Mesendoderm (in vitro differentiated cells): ENCODE measurements around the gene BCAR3.

Experiments used
- DNase-seq: peaks from one replicate; pipeline ENCODE4 v3.0.0; 2013
- H2AK5ac ChIP-seq: 2 replicates; pipeline ENCODE4 v1.6.1; 2013; ENCODE audit warnings: low read length, inconsistent platforms
- H2BK120ac ChIP-seq: 2 replicates; pipeline ENCODE4 v1.6.1; 2013; ENCODE audit warnings: low read depth, mild to moderate bottlenecking, low read length, moderate library complexity, mixed read lengths
- H2BK15ac ChIP-seq: replicated peaks from 2 replicates; pipeline ENCODE4 v1.6.1; 2013; ENCODE audit warnings: low read depth, mild to moderate bottlenecking, moderate library complexity
- H2BK5ac ChIP-seq: 2 replicates; pipeline ENCODE4 v1.6.1; 2013; ENCODE audit warnings: low read length, inconsistent platforms
- H3K18ac ChIP-seq: 2 replicates; pipeline ENCODE4 v1.6.1; 2013; ENCODE audit warnings: mild to moderate bottlenecking, low read length, mixed read lengths
- H3K23ac ChIP-seq: one replicate; pipeline ENCODE4 v1.6.1; 2013; ENCODE audit warnings: low read length
- H3K27ac ChIP-seq: 2 replicates; pipeline ENCODE4 v1.5.1; 2013; ENCODE audit warnings: low read depth, mild to moderate bottlenecking, inconsistent platforms, low read length, moderate library complexity
- H3K27me3 ChIP-seq: 2 replicates; pipeline ENCODE4 v1.6.1; 2013; ENCODE audit warnings: low read length, control low read depth, mild to moderate bottlenecking, inconsistent platforms; ENCODE audit not compliant: insufficient read depth, poor library complexity
- H3K36me3 ChIP-seq: 2 replicates; pipeline ENCODE4 v1.6.1; 2013; ENCODE audit warnings: low read length, inconsistent platforms; ENCODE audit not compliant: control insufficient read depth, insufficient read depth
- H3K4ac ChIP-seq: one replicate; pipeline ENCODE4 v1.6.1; 2013; ENCODE audit warnings: low read depth, mild to moderate bottlenecking, low read length, moderate library complexity
- H3K4me1 ChIP-seq: 2 replicates; pipeline ENCODE4 v1.6.1; 2013; ENCODE audit warnings: low read depth, low read length, inconsistent platforms; ENCODE audit not compliant: control insufficient read depth
- H3K4me2 ChIP-seq: 2 replicates; pipeline ENCODE4 v1.6.1; 2013; ENCODE audit warnings: low read length
- H3K4me3 ChIP-seq: 2 replicates; pipeline ENCODE4 v1.5.1; 2013; ENCODE audit warnings: mild to moderate bottlenecking, low read length
- H3K56ac ChIP-seq: one replicate; pipeline ENCODE4 v1.6.1; 2013; ENCODE audit warnings: low read length
- H3K79me1 ChIP-seq: 2 replicates; pipeline ENCODE4 v1.6.1; 2013; ENCODE audit warnings: low read length, inconsistent platforms
- H3K79me2 ChIP-seq: 2 replicates; pipeline ENCODE4 v1.6.1; 2013; ENCODE audit warnings: mild to moderate bottlenecking, low read length; ENCODE audit not compliant: control insufficient read depth, insufficient read depth
- H3K9ac ChIP-seq: 2 replicates; pipeline ENCODE4 v1.6.1; 2013; ENCODE audit warnings: low read length, inconsistent platforms
- H4K5ac ChIP-seq: one replicate; pipeline ENCODE4 v1.6.1; 2013; ENCODE audit warnings: low read length
- H4K8ac ChIP-seq: one replicate; pipeline ENCODE4 v1.6.1; 2013; ENCODE audit warnings: low read depth, mild to moderate bottlenecking, control low read depth, low read length, moderate library complexity
- WGBS: extraction: QIAGEN DNeasy Blood & Tissue Kit; methylation state at CpG from one replicate; pipeline ENCODE4 v1.1.7; 2013; ENCODE audit warnings: low lambda C conversion rate, missing lambda C conversion rate; ENCODE audit not compliant: insufficient coverage; ENCODE audit errors: extremely low coverage; 5-methylcytosine and 5-hydroxymethylcytosine counted together

BCAR3 gene

GRCh38 chr1:93567255-93567918, 114.2 kb downstream of the BCAR3 start:
- H3K4me1 ChIP-seq, result no peaks in the 10 kb centered on the region
- no peak overlapping the region for H3K4me2 ChIP-seq
- no peak overlapping the region for H3K23ac ChIP-seq
- H3K27me3 ChIP-seq, result no peaks in the 10 kb centered on the region
- H3K56ac ChIP-seq, result no peak overlapping the region
- WGBS, result no CpG with 5 or more reads among the region's 15 CpGs
- DNase-seq, result peak; percentile 67
- no peak overlapping the region for H2BK15ac ChIP-seq
- no peak overlapping the region for H4K8ac ChIP-seq
- no peaks in the 10 kb centered on the region for H3K79me1 ChIP-seq
- no peaks in the 10 kb centered on the region for H3K79me2 ChIP-seq
- no peak overlapping the region for H3K18ac ChIP-seq
- H3K4ac ChIP-seq, result no peak overlapping the region
- H3K9ac ChIP-seq, result no peak overlapping the region
- no peak overlapping the region for H2BK5ac ChIP-seq
- no peak overlapping the region for H2AK5ac ChIP-seq
- H3K4me3 ChIP-seq, result no peak overlapping the region
- no peak overlapping the region for H2BK120ac ChIP-seq
- H4K5ac ChIP-seq, result no peak overlapping the region
- H3K27ac ChIP-seq, result no peak overlapping the region
- peaks cover 18% of the 10 kb centered on the region for H3K36me3 ChIP-seq

GRCh38 chr1:93566227-93566626, 115.4 kb downstream of the BCAR3 start:
- H4K5ac ChIP-seq, result no peak overlapping the region
- no peak overlapping the region for H3K4me3 ChIP-seq
- H2BK5ac ChIP-seq, result no peak overlapping the region
- H3K27me3 ChIP-seq, result no peaks in the 10 kb centered on the region
- H3K56ac ChIP-seq, result no peak overlapping the region
- no peaks in the 10 kb centered on the region for H3K79me2 ChIP-seq
- no peaks in the 10 kb centered on the region for H3K4me1 ChIP-seq
- H3K23ac ChIP-seq, result no peak overlapping the region
- no peak for DNase-seq
- no peak overlapping the region for H3K18ac ChIP-seq
- H3K79me1 ChIP-seq, result no peaks in the 10 kb centered on the region
- H3K9ac ChIP-seq, result no peak overlapping the region
- H2BK15ac ChIP-seq, result no peak overlapping the region
- WGBS, result no CpG with 5 or more reads among the region's 10 CpGs
- no peak overlapping the region for H3K4ac ChIP-seq
- H3K4me2 ChIP-seq, result no peak overlapping the region
- H3K27ac ChIP-seq, result no peak overlapping the region
- peaks cover 17% of the 10 kb centered on the region for H3K36me3 ChIP-seq
- no peak overlapping the region for H2BK120ac ChIP-seq
- H4K8ac ChIP-seq, result no peak overlapping the region
- H2AK5ac ChIP-seq, result no peak overlapping the region

GRCh38 chr1:93565496-93566206, 116.0 kb downstream of the BCAR3 start:
- no peak overlapping the region for H3K23ac ChIP-seq
- H2BK5ac ChIP-seq, result no peak overlapping the region
- H4K8ac ChIP-seq, result no peak overlapping the region
- H3K4ac ChIP-seq, result no peak overlapping the region
- H4K5ac ChIP-seq, result no peak overlapping the region
- H3K36me3 ChIP-seq, result peaks cover 17% of the 10 kb centered on the region
- WGBS, result no CpG with 5 or more reads among the region's 4 CpGs
- H3K27me3 ChIP-seq, result no peaks in the 10 kb centered on the region
- H3K79me1 ChIP-seq, result no peaks in the 10 kb centered on the region
- no peaks in the 10 kb centered on the region for H3K4me1 ChIP-seq
- no peak for DNase-seq
- no peak overlapping the region for H3K4me3 ChIP-seq
- H3K4me2 ChIP-seq, result no peak overlapping the region
- H2AK5ac ChIP-seq, result no peak overlapping the region
- no peaks in the 10 kb centered on the region for H3K79me2 ChIP-seq
- H3K9ac ChIP-seq, result no peak overlapping the region
- no peak overlapping the region for H3K56ac ChIP-seq
- no peak overlapping the region for H2BK120ac ChIP-seq
- no peak overlapping the region for H2BK15ac ChIP-seq
- no peak overlapping the region for H3K27ac ChIP-seq
- H3K18ac ChIP-seq, result no peak overlapping the region

- Histone ChIP-seq H3K27ac (no peak overlapping the region), H3K18ac (no peak overlapping the region), H3K79me1 (no peaks in the 10 kb centered on the region), H3K4me2 (no peak overlapping the region), H3K4me3 (no peak overlapping the region), H3K4ac (no peak overlapping the region), H3K9ac (no peak overlapping the region), H3K27me3 (no peaks in the 10 kb centered on the region), H3K56ac (no peak overlapping the region), H3K4me1 (peaks cover 2% of the 10 kb centered on the region), H2AK5ac (no peak overlapping the region), H4K5ac (no peak overlapping the region), H3K36me3 (peaks cover 4% of the 10 kb centered on the region), H3K79me2 (no peaks in the 10 kb centered on the region), H2BK120ac (no peak overlapping the region), H2BK5ac (no peak overlapping the region), H3K23ac (no peak overlapping the region), H4K8ac (no peak overlapping the region), H2BK15ac (no peak overlapping the region)
- no peak for DNase-seq
Observed at GRCh38 chr1:93559695-93560094, 121.9 kb downstream of the BCAR3 start.

- Histone ChIP-seq H3K4ac (no peak overlapping the region), H3K18ac (no peak overlapping the region), H2BK120ac (no peak overlapping the region), H4K8ac (no peak overlapping the region), H3K23ac (no peak overlapping the region), H3K27ac (no peak overlapping the region), H3K79me1 (no peaks in the 10 kb centered on the region), H3K9ac (no peak overlapping the region), H2AK5ac (no peak overlapping the region), H3K36me3 (peaks cover 4% of the 10 kb centered on the region), H3K79me2 (no peaks in the 10 kb centered on the region), H2BK15ac (no peak overlapping the region), H3K4me2 (no peak overlapping the region), H3K4me3 (no peak overlapping the region), H3K27me3 (no peaks in the 10 kb centered on the region), H2BK5ac (no peak overlapping the region), H3K56ac (no peak overlapping the region), H4K5ac (no peak overlapping the region), H3K4me1 (peaks cover 2% of the 10 kb centered on the region)
- no CpG with 5 or more reads among the region's 2 CpGs for WGBS
- no peak for DNase-seq
Observed at GRCh38 chr1:93559045-93559444, 122.6 kb downstream of the BCAR3 start.

GRCh38 chr1:93556291-93556690, 125.3 kb downstream of the BCAR3 start:
- Histone ChIP-seq H3K27me3 (no peaks in the 10 kb centered on the region), H3K4me1 (peaks cover 6% of the 10 kb centered on the region), H3K4ac (no peak overlapping the region), H3K18ac (no peak overlapping the region), H3K4me2 (no peak overlapping the region), H4K8ac (no peak overlapping the region), H3K27ac (no peak overlapping the region), H2BK5ac (no peak overlapping the region), H3K4me3 (no peak overlapping the region), H2AK5ac (no peak overlapping the region), H3K79me1 (peaks cover 2% of the 10 kb centered on the region), H3K36me3 (peaks cover 1% of the 10 kb centered on the region), H2BK120ac (no peak overlapping the region), H3K79me2 (no peaks in the 10 kb centered on the region), H3K9ac (no peak overlapping the region), H3K56ac (no peak overlapping the region), H3K23ac (no peak overlapping the region), H2BK15ac (no peak overlapping the region), H4K5ac (no peak overlapping the region)
- WGBS, result no CpG with 5 or more reads among the region's 2 CpGs
- no peak for DNase-seq
